Prostate gland (tissue), 2 donors: Measurements from ENCODE around the gene RRP1. TPM values are rescaled to one million over a fixed set of nuclear protein-coding genes. Genes with fewer than 3 reads are reported as not detected.
"Not testable (repeated sequence)": the region's sequence is repeated elsewhere in the genome, so short reads cannot be mapped to it uniquely, and the experiment has no call there.

Experiments used
- DNase-seq: peaks from one replicate; pipeline ENCODE4 v3.0.0-alpha.2; 2019; ENCODE audit warnings: low spot score
- H3K27ac ChIP-seq, 2 donors: fragments of 200-600 bp; sonication (generic); 2 replicates each; pipeline ENCODE4 v1.5.1; 2017 to 2019
- H3K27me3 ChIP-seq: fragments of 200-600 bp; sonication (generic); replicated peaks from 2 replicates; pipeline ENCODE4 v1.5.1; 2019; ENCODE audit not compliant: insufficient read depth
- H3K36me3 ChIP-seq, 2 donors: fragments of 200-600 bp; sonication (generic); 1 replicate in 1 of 2; 2 replicates in 1 of 2; pipeline versions ENCODE4 v1.5.1 to v1.8.1; 2017 to 2019
- H3K4me1 ChIP-seq: fragments of 200-600 bp; sonication (generic); replicated peaks from 2 replicates; pipeline ENCODE4 v1.5.1; 2019
- H3K4me3 ChIP-seq, 2 donors: fragments of 200-600 bp; sonication (generic); 2 replicates each; pipeline ENCODE4 v1.5.1; 2017 to 2019
- H3K9me3 ChIP-seq: fragments of 200-600 bp; sonication (generic); 2 replicates; pipeline ENCODE4 v1.5.1; 2017
- CTCF ChIP-seq, 4 experiments: fragments of 200-600 bp in 2 of 4; fragments of 450-650 bp in 2 of 4; sonication (generic) in 2 of 4; IDR thresholded peaks; 1 replicate in 3 of 4; 2 replicates in 1 of 4; pipeline ENCODE4 v1.5.1; 2016 to 2019; ENCODE audit warnings: antibody characterized with exemption in 4 of 4, mild to moderate bottlenecking in 2 of 4, moderate library complexity in 2 of 4
- POLR2A ChIP-seq: fragments of 450-650 bp; IDR thresholded peaks from one replicate; pipeline ENCODE4 v1.6.1; 2016; ENCODE audit warnings: antibody characterized with exemption, mild to moderate bottlenecking
- POLR2AphosphoS5 ChIP-seq: sonication (generic); formaldehyde crosslinking; IDR thresholded peaks from one replicate; pipeline ENCODE4 v1.6.1; 2017; ENCODE audit warnings: antibody characterized with exemption
- WGBS: methylation state at CpG from one replicate; pipeline ENCODE4 v1.1.5; 2018; 5-methylcytosine and 5-hydroxymethylcytosine counted together
- intact Hi-C: fragments of 100-400 bp; cut with DNase I; formaldehyde crosslinking; loops from one replicate; pipeline ENCODE4 v1.14.2; 2022
- total RNA-seq, 2 donors: library from RNA; depleted of rRNA; stranded (reverse); fragments of >200 nt; gene quantifications; one replicate each; pipeline ENCODE4 v1.1.0, GENCODE V29; 2016

The RRP1 gene
- total RNA-seq, 2 donors from 2014 or later, result 29.4 to 37.5 TPM

DNA sequence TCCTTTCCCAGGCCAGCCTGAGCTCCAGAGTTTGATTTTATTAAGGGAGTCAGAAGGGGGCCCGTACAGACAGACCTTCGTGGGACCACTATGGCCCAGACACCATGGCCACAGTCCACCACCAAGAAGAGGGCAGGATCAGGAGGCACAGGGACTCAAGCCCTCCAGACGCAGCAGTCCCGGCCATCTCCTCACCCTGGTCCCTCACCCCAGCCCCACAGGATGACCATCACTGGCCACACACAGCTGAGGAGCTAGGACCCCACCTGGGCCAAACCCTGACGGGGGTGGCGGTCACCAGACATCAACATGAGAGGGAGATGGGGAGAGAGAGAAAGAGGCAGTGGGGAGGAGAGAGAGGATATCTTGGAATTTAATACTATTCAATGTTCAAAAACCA is 46.5 kb downstream of the RRP1 start:
- H3K4me3 ChIP-seq, result no peak overlapping the region
- intact Hi-C loops, result no loop called here
- 95% methylated on average over 6 of the region's 6 CpGs for WGBS

DNA sequence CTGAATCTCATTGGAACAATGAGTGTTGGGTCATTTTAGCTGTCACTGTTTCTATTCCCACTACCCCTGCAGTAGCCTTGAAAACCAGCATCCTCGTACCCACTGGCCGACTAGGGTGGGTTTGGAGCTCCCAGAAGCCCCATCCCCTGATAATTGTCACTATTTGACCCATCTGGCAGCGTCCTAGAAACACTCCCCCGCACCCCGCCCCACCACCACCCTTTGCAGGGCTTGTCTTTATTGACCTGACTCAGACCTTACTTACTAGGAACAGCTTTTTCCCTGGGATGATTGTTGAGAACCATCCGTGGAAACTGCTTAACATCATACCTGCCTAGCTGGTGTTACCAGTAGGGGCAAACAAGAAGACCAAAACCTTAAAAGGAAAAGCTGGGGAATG is 47.2 kb downstream of the RRP1 start:
- H3K9me3 ChIP-seq, result no peaks in the 10 kb centered on the region
- H3K4me1 ChIP-seq, result no peaks in the 10 kb centered on the region
- intact Hi-C loops, result no loop called here
- no peak for DNase-seq
- no peaks in the 10 kb centered on the region for H3K27me3 ChIP-seq
- TF ChIP-seq POLR2AphosphoS5 (no peak), CTCF (IDR thresholded peaks at IDR 0.05) (no peak), POLR2A (no peak)
- 83% methylated on average over 6 of the region's 6 CpGs for WGBS
- no peak overlapping the region for H3K27ac ChIP-seq
- H3K4me3 ChIP-seq, result no peak overlapping the region
- H3K36me3 ChIP-seq, result no peaks in the 10 kb centered on the region

More for the DNA sequence above, 46.5 kb downstream of the RRP1 start:
- Histone ChIP-seq H3K27ac (no peak overlapping the region), H3K36me3 (no peaks in the 10 kb centered on the region), H3K9me3 (no peaks in the 10 kb centered on the region), H3K4me1 (no peaks in the 10 kb centered on the region), H3K27me3 (no peaks in the 10 kb centered on the region)
- DNase-seq, result no peak
- TF ChIP-seq POLR2A (no peak), CTCF (IDR thresholded peaks at IDR 0.05) (no peak), POLR2AphosphoS5 (no peak)

- no peak overlapping the region for H3K27ac ChIP-seq
- no peaks in the 10 kb centered on the region for H3K36me3 ChIP-seq
- no peak for TF ChIP-seq POLR2AphosphoS5
- TF ChIP-seq POLR2A, result no peak
- TF ChIP-seq CTCF (IDR thresholded peaks at IDR 0.05), result no peak
- DNase-seq, result no peak
- H3K9me3 ChIP-seq, result no peaks in the 10 kb centered on the region
- intact Hi-C loops, result no loop called here
- H3K27me3 ChIP-seq, result no peaks in the 10 kb centered on the region
- H3K4me3 ChIP-seq, result no peak overlapping the region
- WGBS, result 88% methylated on average over 3 of the region's 3 CpGs
- H3K4me1 ChIP-seq, result no peaks in the 10 kb centered on the region
These were observed 50.9 kb downstream of the RRP1 start for GRCh38 chr21:43840259-43840658.

DNA sequence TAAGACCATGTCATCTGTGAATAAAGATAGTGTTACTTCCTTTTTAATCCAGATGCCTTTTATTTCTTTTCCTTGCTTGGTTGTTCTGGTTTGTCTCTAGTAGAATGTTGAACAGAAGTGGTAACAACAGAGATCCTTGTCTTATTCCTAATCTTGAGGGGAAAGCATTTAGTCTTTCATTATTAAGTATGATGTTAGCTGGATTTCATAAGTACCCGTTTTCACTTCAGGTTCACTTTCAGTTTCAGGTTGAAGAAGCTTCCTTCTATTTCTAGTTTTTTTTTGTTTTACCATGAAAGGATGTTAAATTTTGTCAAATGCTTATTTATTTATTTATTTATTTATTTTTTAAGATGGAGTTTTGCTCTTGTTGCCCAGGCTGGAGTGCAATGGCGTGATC is 53.4 kb downstream of the RRP1 start:
- no peaks in the 10 kb centered on the region for H3K27me3 ChIP-seq
- DNase-seq, result no peak
- TF ChIP-seq CTCF (IDR thresholded peaks at IDR 0.05), result no peak
- TF ChIP-seq POLR2AphosphoS5, result no peak
- no peak for TF ChIP-seq POLR2A
- no peaks in the 10 kb centered on the region for H3K36me3 ChIP-seq
- WGBS, result 76% methylated on average over 2 of the region's 2 CpGs
- no peaks in the 10 kb centered on the region for H3K4me1 ChIP-seq
- H3K27ac ChIP-seq, result no peak overlapping the region
- intact Hi-C loops, result no loop called here
- no peak overlapping the region for H3K4me3 ChIP-seq
- no peaks in the 10 kb centered on the region for H3K9me3 ChIP-seq

DNA sequence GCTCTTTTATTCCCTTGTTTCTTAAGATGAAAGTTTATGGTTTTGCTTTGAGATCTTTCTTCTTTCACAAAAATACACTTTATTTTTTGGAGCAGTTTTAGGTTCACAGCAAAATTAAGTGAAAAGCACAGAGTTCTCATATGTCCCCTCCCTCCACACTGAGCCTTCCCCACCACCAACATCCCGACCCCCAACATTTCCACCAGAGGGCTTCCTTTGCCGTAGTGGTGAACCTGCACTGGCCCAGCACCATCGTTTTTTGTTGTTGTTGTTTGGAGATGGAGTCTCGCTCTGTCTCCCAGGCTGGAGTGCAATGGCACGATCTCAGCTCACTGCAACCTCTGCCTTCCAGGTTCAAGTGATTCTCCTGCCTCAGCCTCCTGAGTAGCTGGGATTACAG is 55.5 kb downstream of the RRP1 start:
- H3K4me1 ChIP-seq, intact Hi-C loops, H3K36me3 ChIP-seq, DNase-seq, H3K27ac ChIP-seq, H3K9me3 ChIP-seq, H3K27me3 ChIP-seq, H3K4me3 ChIP-seq: not testable (repeated sequence)
- 68% methylated on average over 5 of the region's 5 CpGs for WGBS
